Activated CD4-positive, CD25-positive, alpha-beta regulatory T cell treated with anti-CD3 and anti-CD28 coated beads, Interleukin-2, amount 50 U/mL, for 24 hours (primary cell): ENCODE measurements around the gene BRAT1.
"Not testable (repeated sequence)": the region's sequence is repeated elsewhere in the genome, so short reads cannot be mapped to it uniquely, and the experiment has no call there.

Experiments
- ATAC-seq, 2 donors: fragments of 150-1000 bp; cut with Tn5 transposase; one replicate each; pipeline ENCODE4 v1.10.0; 2021; ENCODE audit warnings: mild to moderate bottlenecking in 1 of 2, moderate library complexity in 1 of 2

BRAT1 gene

DNA sequence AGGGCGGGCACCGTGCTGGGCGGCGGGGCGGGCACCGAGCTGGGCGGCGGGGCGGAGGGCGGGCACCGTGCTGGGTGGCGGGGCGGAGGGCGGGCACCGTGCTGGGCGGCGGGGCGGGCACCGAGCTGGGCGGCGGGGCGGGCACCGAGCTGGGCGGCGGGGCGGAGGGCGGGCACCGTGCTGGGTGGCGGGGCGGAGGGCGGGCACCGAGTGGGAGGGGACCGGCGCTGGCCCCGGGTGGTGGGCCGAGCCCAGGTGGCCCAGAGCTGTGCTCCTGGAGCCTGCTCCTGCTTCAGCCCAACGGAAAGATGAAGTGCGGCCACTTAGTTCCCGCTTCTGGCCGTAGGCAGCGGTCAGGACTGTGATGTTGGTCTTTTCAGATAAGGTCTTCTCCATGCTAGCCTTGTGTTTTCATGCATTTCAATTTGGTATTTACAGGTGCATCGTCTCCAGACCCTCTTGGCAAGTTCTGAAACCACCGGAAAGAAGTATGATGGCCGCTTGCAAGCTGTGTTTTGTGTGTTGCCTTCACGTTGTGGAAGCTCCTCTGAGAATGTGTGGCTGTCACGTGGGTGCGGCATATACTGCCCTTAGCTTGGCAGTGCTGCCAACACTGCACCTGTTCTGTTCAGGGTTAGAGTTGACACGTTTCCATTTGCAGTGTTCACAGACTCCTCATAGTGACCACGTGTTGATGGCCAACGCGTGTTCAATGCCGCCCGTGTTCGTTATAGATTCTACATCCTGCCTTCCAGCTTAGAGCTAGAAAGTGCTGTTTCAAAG, 28.7 kb upstream of the BRAT1 start:
- ATAC-seq, result no peak

GRCh38 chr7:2582006-2582735, 26.8 kb upstream of the BRAT1 start:
- ATAC-seq, result no peak

DNA sequence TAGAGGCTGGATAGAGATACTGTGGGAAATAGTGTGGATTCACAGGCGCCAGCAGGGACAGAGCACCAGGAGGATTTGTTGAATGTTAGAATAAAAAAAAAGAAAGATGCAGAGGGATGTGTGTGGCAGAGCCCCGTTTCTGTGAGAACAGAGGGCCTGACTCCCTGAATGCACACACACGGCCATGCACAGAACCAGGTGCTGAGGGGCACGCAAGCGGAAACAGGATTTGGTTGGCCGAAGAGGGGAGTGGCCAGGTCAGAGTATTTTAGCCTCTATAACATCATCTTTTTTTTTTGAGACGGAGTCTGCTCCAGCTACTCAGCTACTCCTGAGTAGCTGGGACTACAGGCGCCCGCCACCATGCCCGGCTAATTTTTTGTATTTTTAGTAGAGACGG, 25.3 kb upstream of the BRAT1 start:
- no peak for ATAC-seq

GRCh38 chr7:2577914-2578680, 22.8 kb upstream of the BRAT1 start:
- no peak for ATAC-seq

DNA sequence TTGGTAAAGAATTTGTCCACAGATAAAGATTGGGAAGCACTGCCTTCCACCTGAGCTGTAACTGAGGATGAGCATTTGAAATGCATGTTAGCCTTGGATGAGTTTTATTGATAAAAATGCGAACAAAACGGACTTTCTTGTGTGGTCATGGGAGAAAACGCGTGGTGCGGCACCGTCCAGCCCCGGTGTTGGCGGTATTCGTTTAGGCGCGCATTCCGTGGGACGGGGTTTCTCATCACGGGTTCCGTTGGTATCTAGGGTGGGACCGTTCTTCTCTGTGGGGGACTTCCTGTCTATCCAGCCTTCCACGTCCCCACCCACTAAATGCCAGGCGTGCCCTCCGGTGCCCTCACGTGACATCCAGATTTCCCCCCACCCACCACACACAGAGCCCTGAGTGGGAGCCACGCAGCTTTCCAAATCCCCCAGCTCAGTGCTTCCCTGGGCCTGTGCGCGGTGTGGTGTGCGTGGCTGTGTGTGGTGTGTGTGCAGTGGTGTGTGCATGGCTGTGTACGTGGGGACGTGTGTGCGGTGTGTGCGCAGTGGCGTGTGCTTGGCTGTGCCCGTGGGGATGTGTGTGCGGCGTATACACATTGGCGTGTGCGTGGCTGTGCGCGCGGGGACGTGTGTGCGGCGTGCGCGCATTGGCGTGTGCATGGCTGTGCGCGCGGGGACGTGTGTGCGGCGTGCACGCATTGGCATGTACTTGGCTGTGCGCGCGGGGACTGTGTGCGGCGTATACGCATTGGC, 21.6 kb upstream of the BRAT1 start:
- ATAC-seq, result no peak

DNA sequence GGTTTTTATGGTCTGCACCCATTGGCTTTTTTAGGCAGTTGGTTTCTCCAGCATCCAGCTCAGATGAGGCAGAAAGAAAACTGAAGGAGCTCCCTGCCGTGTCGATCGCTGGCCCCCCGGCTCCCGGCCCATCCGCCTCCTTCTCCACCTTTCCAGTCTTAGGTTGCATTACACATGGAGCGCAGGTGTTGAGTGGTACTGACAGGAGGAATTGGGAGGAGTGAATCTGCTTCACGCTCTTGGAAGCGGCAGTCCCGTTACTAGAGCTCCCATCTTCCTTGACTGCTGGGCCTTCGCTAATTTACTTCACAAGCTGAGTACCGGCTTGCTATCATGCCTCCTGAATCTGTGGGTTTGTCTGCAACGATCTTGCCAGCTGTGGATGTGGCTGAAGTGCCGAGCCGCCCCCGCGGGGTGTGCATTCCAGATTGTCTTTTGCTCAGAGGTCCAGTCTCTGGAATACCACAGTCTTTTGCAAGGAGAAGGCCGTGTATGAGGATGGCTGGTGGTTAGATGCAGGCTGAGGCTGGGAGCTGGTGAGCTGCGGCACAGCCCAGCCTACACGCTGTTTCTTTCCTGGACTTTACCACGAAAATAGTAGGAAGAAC, 20.5 kb upstream of the BRAT1 start:
- ATAC-seq, result no peak

GRCh38 chr7:2575046-2575732, 19.9 kb upstream of the BRAT1 start:
- ATAC-seq, result no peak

GRCh38 chr7:2573761-2574160, 18.4 kb upstream of the BRAT1 start:
- ATAC-seq, result no peak

GRCh38 chr7:2572101-2572842, 16.9 kb upstream of the BRAT1 start:
- peak in 1 of 2 donors; percentile 45 for ATAC-seq

GRCh38 chr7:2571409-2571808, 16.1 kb upstream of the BRAT1 start:
- ATAC-seq, result no peak

GRCh38 chr7:2570021-2570420, 14.7 kb upstream of the BRAT1 start:
- no peak for ATAC-seq

- no peak for ATAC-seq
These were observed 14.1 kb upstream of the BRAT1 start for GRCh38 chr7:2569421-2569820.

DNA sequence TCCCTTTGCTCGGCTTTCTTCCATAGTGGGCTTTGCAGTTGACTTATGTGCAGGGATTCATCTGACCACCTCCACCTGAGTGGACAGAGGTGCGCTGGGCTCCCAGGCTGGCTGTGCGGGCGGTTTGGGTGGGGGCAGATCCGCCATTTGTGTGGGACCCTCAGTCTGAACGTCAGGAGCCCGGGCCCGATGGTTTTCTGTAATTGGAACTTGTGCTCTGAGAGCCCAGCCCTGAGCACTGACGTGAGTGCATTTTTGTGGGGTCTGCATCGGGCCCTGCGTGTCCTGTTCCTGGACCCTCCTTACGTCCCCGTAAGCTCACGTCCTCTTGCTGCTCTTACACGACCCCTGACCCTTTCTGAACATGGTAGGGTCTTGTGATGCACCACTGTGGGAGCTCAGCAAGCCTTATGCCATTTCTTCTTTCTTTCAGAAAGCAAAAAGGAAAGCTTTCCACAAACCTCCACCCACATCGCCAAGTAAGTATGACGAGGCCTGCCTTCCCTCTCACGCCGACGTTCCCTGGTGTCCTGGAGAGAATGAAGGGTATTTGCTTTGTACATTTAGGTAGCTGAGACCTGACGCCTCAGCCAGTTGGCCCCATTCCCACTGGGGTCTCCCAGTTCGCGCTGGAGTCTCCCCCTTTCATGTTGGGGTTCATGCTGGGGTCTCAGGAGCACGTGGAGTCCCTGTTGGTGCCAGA, 13.3 kb upstream of the BRAT1 start:
- ATAC-seq, result no peak

GRCh38 chr7:2567679-2568278, 12.5 kb upstream of the BRAT1 start:
- no peak for ATAC-seq

DNA sequence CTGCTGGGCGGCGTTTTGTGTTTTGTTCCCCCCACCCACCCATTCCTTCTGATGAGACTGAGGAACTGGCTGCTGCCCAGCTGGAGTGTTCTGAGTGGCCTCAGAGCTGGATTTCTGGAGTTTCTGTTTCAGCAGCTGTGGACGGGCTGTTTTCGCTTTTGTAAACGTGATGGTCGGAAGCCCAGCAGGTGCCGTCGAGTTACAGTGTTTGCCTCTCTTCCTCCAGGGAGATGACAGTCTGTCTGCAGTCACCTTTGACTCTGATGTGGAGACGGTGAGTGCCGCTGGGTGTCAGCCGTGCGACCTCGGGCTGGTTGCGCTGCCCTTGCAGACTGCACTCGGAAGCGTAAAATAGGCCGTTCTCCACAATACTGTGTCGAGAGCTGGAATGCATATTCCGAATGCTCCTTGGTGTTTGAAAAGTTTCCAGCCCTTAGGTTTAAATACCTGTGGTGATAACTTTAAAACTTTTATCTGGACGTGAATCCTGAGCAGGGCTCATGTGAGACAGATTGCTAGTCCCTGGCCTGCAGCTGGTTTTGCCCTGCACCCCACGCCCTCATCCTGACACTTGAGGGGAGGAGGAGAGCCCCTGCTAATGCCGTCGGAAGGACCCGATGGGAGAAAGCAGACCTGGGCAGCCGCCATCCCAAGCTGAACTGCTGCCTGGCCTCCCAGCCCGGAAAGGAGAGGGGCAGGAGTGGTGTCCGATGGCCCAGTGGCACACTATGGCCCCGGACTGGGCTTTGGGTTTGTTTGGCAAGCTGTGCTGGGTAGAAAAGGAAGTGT, 11.8 kb upstream of the BRAT1 start:
- ATAC-seq, result peak; percentile 68 to 73

DNA sequence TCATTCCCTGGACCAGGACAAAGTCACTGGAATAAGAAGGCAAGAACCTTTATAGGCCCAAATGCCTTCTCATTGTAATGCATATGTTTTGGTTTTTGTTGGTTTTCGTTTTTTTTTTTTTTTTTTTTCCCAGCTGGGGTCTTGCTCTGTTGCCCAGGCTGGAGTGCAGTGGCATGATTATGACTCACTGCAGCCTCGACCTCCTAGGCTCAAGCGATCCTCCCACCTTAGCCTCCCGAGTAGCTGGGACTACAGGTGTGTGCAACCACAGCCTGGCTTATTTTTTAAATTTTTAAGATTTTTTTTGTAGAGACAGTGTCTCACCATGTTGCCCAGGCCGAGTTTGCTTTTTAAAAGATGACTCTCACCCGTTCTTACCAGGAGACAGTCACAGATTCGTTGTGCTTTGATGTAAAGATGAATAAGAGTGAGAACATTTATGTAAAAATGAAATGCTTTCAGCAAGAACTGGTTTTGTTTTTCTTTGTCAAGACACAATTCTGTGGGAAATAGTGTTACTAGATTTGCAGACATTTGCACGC, 11.1 kb upstream of the BRAT1 start:
- peak; percentile 56 to 70 for ATAC-seq

DNA sequence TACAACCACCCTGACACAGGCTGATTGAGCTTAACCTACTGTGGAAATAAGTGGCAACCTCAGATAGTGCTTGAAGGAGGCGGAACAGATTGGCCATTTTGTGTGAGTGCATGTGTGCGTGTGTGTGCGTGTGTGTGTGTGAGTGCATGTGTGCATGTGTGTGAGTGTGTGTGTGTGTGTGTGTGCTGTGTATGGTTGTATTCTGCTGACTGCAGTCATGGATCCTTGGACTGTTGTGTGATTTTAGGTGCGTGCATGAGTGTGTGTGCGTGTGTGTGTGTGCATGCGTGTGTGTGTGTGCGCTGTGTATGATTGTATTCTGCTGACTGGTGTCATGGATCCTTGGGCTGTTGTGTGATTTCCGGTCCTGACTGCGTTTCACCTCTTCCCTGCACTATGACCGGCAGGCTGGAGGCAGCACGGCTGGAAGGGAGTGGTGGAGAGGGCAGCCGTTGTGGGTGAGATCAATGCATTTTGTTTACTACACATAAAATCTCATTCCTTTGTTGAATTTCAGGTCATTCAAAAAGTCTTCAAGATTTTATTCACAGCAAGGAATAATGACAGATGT, 9.7 kb upstream of the BRAT1 start:
- ATAC-seq, result no peak

- ATAC-seq, result not testable (repeated sequence)
These were observed 8.6 kb upstream of the BRAT1 start for GRCh38 chr7:2563955-2564354.
